Panc1 (cell line): ENCODE measurements around the gene C16orf74.

Experiments used
- POLR2AphosphoS5 ChIP-seq: IDR thresholded peaks from 2 replicates; pipeline ENCODE4 v1.6.1; 2012; ENCODE audit warnings: mild to moderate bottlenecking, low read depth, low read length, moderate library complexity
- REST ChIP-seq, 2 experiments: IDR thresholded peaks; 2 replicates each; pipeline ENCODE4 v1.6.1; 2011 to 2012; ENCODE audit warnings: low read depth in 2 of 2, control low read depth in 1 of 2, low read length in 1 of 2, mild to moderate bottlenecking in 1 of 2, moderate library complexity in 1 of 2; ENCODE audit not compliant: insufficient read depth in 1 of 2
- TF ChIP-seq, protein P1 (sequence below): fragments of 450-650 bp; IDR thresholded peaks from 2 replicates; pipeline ENCODE4 v1.5.1; 2017; ENCODE audit warnings: mild to moderate bottlenecking

- TF ChIP-seq, protein P1, sequence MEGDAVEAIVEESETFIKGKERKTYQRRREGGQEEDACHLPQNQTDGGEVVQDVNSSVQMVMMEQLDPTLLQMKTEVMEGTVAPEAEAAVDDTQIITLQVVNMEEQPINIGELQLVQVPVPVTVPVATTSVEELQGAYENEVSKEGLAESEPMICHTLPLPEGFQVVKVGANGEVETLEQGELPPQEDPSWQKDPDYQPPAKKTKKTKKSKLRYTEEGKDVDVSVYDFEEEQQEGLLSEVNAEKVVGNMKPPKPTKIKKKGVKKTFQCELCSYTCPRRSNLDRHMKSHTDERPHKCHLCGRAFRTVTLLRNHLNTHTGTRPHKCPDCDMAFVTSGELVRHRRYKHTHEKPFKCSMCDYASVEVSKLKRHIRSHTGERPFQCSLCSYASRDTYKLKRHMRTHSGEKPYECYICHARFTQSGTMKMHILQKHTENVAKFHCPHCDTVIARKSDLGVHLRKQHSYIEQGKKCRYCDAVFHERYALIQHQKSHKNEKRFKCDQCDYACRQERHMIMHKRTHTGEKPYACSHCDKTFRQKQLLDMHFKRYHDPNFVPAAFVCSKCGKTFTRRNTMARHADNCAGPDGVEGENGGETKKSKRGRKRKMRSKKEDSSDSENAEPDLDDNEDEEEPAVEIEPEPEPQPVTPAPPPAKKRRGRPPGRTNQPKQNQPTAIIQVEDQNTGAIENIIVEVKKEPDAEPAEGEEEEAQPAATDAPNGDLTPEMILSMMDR, result no peak
- TF ChIP-seq REST (IDR thresholded peaks at IDR 0.05; ENCODE audit: insufficient read depth in 1 of 2, low read depth in 2 of 2, low read length in 1 of 2) (no peak), POLR2AphosphoS5 (no peak)
Measured at GRCh38 chr16:85709766-85710585, 40.9 kb downstream of the C16orf74 start.
